ENCODE results near the gene CERS4. TPM values are rescaled to one million over a fixed set of nuclear protein-coding genes. Genes with fewer than 3 reads are reported as not detected.

CERS4 gene
- polyA plus RNA-seq, 1 donor from 2014 or later = 59.3 TPM

DNA sequence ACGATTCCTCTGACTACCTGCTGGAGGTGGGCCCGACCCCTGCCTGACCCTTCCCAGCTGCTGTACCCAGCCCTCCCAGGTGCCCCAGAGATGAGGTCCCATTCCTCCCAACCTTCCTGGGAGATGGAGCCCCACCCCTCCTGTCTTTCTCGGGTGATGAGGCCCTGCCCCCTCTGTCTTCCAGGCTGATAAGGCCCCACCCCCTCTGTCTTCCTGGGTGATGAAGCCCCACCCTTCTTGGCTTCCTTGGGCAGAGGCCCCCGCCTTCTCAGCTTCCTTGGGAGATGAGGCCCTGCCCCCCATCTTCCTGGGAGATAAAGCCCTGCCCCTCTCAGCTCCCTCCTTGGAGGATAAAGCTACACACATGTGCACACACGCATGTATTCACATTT lies 47.9 kb downstream of the CERS4 start:
- H3F3A ChIP-seq (ENCODE audit: insufficient read depth, low read length, poor library complexity, severe bottlenecking) = no peaks in the 10 kb centered on the region
- H3K9me2 ChIP-seq (ENCODE audit: insufficient read depth, low read length) = no peaks in the 10 kb centered on the region
- no peaks in the 10 kb centered on the region for H3K27me3 ChIP-seq (ENCODE audit: insufficient read depth, low read depth, low read length)
- H3K79me2 ChIP-seq (replicated peaks; ENCODE audit: insufficient read depth, low read length) = no peaks in the 10 kb centered on the region
- H3K9me3 ChIP-seq (ENCODE audit: low read length) = no peaks in the 10 kb centered on the region
- TF ChIP-seq POLR2AphosphoS5 (IDR thresholded peaks at IDR 0.05) (no peak), EP300 (conservative IDR thresholded peaks at IDR 0.05; ENCODE audit: poor library complexity, severe bottlenecking) (no peak), CTCF (IDR thresholded peaks at IDR 0.05; ENCODE audit: poor library complexity, severe bottlenecking) (no peak)
- no peak overlapping the region for H3K4me3 ChIP-seq (ENCODE audit: low read length)
- H3K4me2 ChIP-seq (ENCODE audit: low read length) = no peak overlapping the region
- H2AFZ ChIP-seq (ENCODE audit: low read depth, low read length) = no peak overlapping the region
- peaks cover 8% of the 10 kb centered on the region for H3K36me3 ChIP-seq (ENCODE audit: insufficient read depth, low read length)
- H3K27ac ChIP-seq (ENCODE audit: low read length) = no peak overlapping the region
- H3K9ac ChIP-seq (ENCODE audit: low read length) = no peak overlapping the region
- no peaks in the 10 kb centered on the region for H4K20me1 ChIP-seq (ENCODE audit: insufficient read depth)

DNA sequence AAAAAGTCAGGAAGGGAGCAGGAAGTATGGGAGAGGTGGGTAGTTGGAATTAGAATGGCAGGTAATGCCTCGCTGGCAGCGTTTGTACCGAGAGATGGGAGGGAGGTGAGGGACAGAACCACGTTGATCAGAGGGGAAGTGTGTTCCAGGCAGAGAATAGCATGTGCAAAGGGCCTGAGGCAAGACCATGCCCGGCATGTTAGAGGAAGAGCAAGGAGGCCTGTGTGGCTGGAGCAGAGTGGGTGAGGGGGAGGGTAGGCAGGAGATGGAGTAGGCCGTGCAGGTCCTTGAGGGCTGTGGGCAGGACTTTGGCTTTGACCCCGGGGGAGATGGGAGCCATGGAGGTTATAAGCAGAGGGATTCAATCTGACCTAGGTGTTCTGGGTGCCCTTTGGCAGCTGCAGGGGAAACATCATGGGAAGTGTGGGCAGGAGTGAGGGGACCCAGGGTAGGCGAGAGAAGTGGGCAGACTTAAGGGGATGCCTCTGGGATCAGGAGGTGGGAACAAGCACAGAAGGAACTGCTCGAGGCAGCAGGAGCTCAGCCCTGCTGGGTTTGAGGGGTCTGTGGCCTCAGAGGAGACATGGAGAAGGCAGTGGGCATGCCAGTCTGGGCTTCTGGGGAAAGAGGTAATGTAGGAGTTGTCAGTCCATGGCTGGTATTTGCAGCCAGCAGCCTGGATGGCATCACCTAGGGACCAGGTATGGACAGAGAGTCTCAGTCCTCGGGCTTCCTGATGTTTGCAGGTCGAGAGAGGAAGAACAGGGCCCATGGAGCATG lies 50.2 kb downstream of the CERS4 start:
- H3K36me3 ChIP-seq (ENCODE audit: insufficient read depth, low read length) = peaks cover 8% of the 10 kb centered on the region
- TF ChIP-seq RAD21 (conservative IDR thresholded peaks at IDR 0.05) (no peak), POLR2AphosphoS5 (IDR thresholded peaks at IDR 0.05) (peak; percentile 10), REST (IDR thresholded peaks at IDR 0.05; ENCODE audit: borderline replicate concordance) (no peak)

GRCh38 chr19:8259922-8260247 lies 50.7 kb downstream of the CERS4 start:
- Histone ChIP-seq H3K27me3 (ENCODE audit: insufficient read depth, low read depth, low read length) (no peaks in the 10 kb centered on the region), H3F3A (ENCODE audit: insufficient read depth, low read length, poor library complexity, severe bottlenecking) (no peaks in the 10 kb centered on the region), H3K4me3 (ENCODE audit: low read length) (no peak overlapping the region), H3K4me2 (ENCODE audit: low read length) (no peak overlapping the region), H3K27ac (ENCODE audit: low read length) (no peak overlapping the region), H3K36me3 (ENCODE audit: insufficient read depth, low read length) (peaks cover 8% of the 10 kb centered on the region), H3K9ac (ENCODE audit: low read length) (no peak overlapping the region), H3K79me2 (replicated peaks; ENCODE audit: insufficient read depth, low read length) (no peaks in the 10 kb centered on the region), H3K9me2 (ENCODE audit: insufficient read depth, low read length) (no peaks in the 10 kb centered on the region), H2AFZ (ENCODE audit: low read depth, low read length) (no peak overlapping the region), H3K9me3 (ENCODE audit: low read length) (no peaks in the 10 kb centered on the region), H4K20me1 (ENCODE audit: insufficient read depth) (no peaks in the 10 kb centered on the region)
- TF ChIP-seq EZH2 (IDR thresholded peaks at IDR 0.05; ENCODE audit: borderline replicate concordance, insufficient read depth, low read length, poor library complexity, severe bottlenecking) (no peak), REST (IDR thresholded peaks at IDR 0.05; ENCODE audit: borderline replicate concordance) (no peak), POLR2AphosphoS5 (IDR thresholded peaks at IDR 0.05) (no peak), SMC3 (conservative IDR thresholded peaks at IDR 0.05; ENCODE audit: poor library complexity) (no peak), RAD21 (conservative IDR thresholded peaks at IDR 0.05) (no peak), EP300 (conservative IDR thresholded peaks at IDR 0.05; ENCODE audit: poor library complexity, severe bottlenecking) (no peak), CTCF (IDR thresholded peaks at IDR 0.05; ENCODE audit: poor library complexity, severe bottlenecking) (no peak), MXI1 (conservative IDR thresholded peaks at IDR 0.05; ENCODE audit: poor library complexity, severe bottlenecking) (no peak), TAF1 (IDR thresholded peaks at IDR 0.05; ENCODE audit: low read depth) (no peak)

More for the DNA sequence above, 50.2 kb downstream of the CERS4 start:
- Histone ChIP-seq H3K9ac (ENCODE audit: low read length) (no peak overlapping the region), H3K9me2 (ENCODE audit: insufficient read depth, low read length) (no peaks in the 10 kb centered on the region), H4K20me1 (ENCODE audit: insufficient read depth) (no peaks in the 10 kb centered on the region), H3K27ac (ENCODE audit: low read length) (no peak overlapping the region), H2AFZ (ENCODE audit: low read depth, low read length) (no peak overlapping the region), H3K27me3 (ENCODE audit: insufficient read depth, low read depth, low read length) (no peaks in the 10 kb centered on the region), H3K9me3 (ENCODE audit: low read length) (no peaks in the 10 kb centered on the region), H3K4me2 (ENCODE audit: low read length) (no peak overlapping the region), H3K4me3 (ENCODE audit: low read length) (no peak overlapping the region), H3F3A (ENCODE audit: insufficient read depth, low read length, poor library complexity, severe bottlenecking) (no peaks in the 10 kb centered on the region), H3K79me2 (replicated peaks; ENCODE audit: insufficient read depth, low read length) (no peaks in the 10 kb centered on the region)

All from neural cell (in vitro differentiated cells).